ENCODE results near the gene TIAM2. TPM values are rescaled to one million over a fixed set of nuclear protein-coding genes. Genes with fewer than 3 reads are reported as not detected.

TIAM2 gene
- total RNA-seq, 1 donor from 2014 or later = 36.8 TPM

DNA sequence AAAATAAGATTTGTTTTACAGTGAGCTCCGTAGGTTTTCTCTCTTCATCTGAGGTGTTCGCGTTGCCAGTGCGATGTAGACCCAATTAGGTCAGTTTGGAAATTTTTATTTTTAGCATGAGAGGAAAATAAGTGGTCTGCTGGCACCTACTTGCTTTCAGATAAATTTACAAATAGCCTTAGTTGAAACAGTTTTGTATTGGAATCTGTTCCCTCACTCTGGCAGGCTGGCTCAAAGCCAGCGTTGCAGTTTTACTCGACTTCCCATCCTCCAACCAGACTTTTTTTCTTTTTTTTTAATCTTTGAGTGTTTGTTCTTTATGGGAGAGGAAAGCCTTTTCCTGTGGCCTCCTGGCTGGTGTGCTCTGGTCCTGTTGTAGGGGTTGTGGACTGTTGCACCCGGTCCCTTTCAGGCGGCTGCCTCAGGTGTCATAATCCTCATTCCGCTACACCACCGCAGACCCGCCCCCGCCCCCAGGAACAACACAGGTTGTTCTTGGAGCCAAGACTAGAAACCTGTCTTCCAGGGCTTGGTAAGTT, 46.7 kb downstream of the TIAM2 start:
- Mint-ChIP-seq H3K4me3 (no peak overlapping the region), H3K4me1 (peaks cover 18% of the 10 kb centered on the region), H3K27me3 (ENCODE audit: low read depth) (no peaks in the 10 kb centered on the region), H3K9me3 (no peaks in the 10 kb centered on the region), H3K36me3 (ENCODE audit: low read depth) (no peaks in the 10 kb centered on the region), H3K27ac (ENCODE audit: unreplicated experiment) (no peak overlapping the region)
- TF ChIP-seq, protein P1, sequence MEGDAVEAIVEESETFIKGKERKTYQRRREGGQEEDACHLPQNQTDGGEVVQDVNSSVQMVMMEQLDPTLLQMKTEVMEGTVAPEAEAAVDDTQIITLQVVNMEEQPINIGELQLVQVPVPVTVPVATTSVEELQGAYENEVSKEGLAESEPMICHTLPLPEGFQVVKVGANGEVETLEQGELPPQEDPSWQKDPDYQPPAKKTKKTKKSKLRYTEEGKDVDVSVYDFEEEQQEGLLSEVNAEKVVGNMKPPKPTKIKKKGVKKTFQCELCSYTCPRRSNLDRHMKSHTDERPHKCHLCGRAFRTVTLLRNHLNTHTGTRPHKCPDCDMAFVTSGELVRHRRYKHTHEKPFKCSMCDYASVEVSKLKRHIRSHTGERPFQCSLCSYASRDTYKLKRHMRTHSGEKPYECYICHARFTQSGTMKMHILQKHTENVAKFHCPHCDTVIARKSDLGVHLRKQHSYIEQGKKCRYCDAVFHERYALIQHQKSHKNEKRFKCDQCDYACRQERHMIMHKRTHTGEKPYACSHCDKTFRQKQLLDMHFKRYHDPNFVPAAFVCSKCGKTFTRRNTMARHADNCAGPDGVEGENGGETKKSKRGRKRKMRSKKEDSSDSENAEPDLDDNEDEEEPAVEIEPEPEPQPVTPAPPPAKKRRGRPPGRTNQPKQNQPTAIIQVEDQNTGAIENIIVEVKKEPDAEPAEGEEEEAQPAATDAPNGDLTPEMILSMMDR (conservative IDR thresholded peaks at IDR 0.05) = no peak
- DNase-seq (ENCODE audit: low read depth, low spot score) = no peak

DNA sequence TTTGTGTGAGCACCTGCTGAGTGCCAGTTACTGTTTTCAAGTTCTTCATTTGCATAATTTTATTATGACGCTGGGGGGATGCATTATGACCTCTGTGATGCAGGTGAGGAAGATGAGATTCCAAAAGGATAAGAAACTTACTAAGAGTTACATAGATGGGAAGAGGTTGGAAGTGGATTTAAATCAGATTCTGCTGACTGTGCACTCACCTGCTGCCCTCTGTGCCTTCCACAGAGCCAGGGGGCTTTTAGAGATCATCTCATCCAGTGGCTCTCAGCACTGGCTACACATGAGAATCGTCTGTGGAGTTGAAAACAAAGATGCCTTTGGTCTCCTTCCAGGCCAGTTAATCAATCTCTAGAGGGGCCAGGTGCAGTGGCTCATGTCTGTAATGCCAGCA, 47.9 kb downstream of the TIAM2 start:
- H3K4me1 Mint-ChIP-seq = peaks cover 10% of the 10 kb centered on the region
- H3K4me3 Mint-ChIP-seq = no peak overlapping the region
- H3K9me3 Mint-ChIP-seq = no peaks in the 10 kb centered on the region
- TF ChIP-seq, protein P1 (conservative IDR thresholded peaks at IDR 0.05) = no peak
- H3K27ac Mint-ChIP-seq (ENCODE audit: unreplicated experiment) = no peak overlapping the region
- no peaks in the 10 kb centered on the region for H3K27me3 Mint-ChIP-seq (ENCODE audit: low read depth)
- no peaks in the 10 kb centered on the region for H3K36me3 Mint-ChIP-seq (ENCODE audit: low read depth)
- DNase-seq (ENCODE audit: low read depth, low spot score) = no peak

DNA sequence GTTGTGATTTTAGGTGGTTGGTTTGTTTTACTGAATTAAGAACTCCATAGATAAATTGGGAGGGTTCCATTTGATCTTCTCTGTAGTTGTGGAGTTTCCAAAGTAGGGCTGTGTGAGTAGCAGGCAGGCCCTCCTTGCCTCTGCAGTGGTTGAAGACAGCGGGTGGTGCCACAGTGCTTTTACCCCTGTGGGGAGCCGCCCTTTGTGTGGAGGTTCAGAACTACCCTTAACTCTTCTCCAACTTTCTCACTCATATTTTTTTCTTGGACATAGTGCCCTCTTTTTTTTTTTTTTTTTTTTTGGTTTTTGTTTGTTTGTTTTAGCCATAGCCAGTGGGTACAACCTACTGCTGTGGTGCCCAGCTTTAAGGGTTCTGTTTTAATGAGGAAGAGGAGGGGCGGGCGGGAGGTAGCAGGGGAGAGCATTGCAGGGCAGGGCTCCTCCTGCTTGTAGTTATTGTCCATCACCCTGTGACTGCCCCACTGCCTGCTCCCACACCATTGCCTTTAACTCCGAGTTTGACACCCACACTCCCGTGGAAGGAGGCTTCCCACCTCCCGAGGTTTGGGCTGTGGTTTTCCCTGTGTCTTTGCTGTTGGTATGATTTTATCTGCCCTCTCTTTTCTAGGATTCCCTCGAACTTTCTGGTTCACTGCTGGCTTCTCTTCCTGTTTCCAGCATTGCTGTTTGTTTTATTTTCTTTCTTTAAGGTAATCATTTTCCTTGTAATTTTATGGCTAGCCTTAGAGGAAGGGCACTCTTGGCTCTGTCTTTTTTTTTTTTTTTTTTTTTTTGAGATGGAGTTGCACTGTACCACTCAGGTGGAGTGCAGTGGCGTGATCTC, 50.7 kb downstream of the TIAM2 start:
- Mint-ChIP-seq H3K4me1 (no peaks in the 10 kb centered on the region), H3K36me3 (ENCODE audit: low read depth) (no peaks in the 10 kb centered on the region), H3K27me3 (ENCODE audit: low read depth) (no peaks in the 10 kb centered on the region), H3K9me3 (no peaks in the 10 kb centered on the region), H3K4me3 (no peak overlapping the region), H3K27ac (ENCODE audit: unreplicated experiment) (no peak overlapping the region)
- TF ChIP-seq, protein P1 (conservative IDR thresholded peaks at IDR 0.05) = no peak
- no peak for DNase-seq (ENCODE audit: low read depth, low spot score)

DNA sequence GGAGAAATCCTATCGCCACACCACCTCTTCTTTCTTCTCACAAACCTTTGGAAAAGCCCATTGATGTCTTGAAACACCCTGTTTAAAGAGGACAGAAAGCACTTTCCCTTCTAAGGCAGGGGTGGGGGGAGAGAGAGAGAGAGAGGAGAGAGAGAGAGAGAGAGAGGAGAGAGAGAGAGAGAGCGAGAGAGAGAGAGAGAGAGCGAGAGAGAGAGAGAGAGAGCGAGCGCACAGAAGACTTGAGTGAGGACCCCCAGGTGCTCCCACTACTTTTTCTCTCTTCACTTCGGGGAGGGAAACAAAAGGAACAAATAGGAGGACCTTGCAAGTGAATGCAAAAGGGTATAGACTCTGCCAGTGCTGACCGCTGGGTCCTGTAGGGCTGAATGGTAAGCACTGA, 52.4 kb downstream of the TIAM2 start:
- TF ChIP-seq, protein P1 (conservative IDR thresholded peaks at IDR 0.05) = no peak
- Mint-ChIP-seq H3K27me3 (ENCODE audit: low read depth) (no peaks in the 10 kb centered on the region), H3K9me3 (no peaks in the 10 kb centered on the region), H3K36me3 (ENCODE audit: low read depth) (no peaks in the 10 kb centered on the region), H3K4me3 (no peak overlapping the region), H3K4me1 (no peaks in the 10 kb centered on the region), H3K27ac (ENCODE audit: unreplicated experiment) (no peak overlapping the region)
- no peak for DNase-seq (ENCODE audit: low read depth, low spot score)

DNA sequence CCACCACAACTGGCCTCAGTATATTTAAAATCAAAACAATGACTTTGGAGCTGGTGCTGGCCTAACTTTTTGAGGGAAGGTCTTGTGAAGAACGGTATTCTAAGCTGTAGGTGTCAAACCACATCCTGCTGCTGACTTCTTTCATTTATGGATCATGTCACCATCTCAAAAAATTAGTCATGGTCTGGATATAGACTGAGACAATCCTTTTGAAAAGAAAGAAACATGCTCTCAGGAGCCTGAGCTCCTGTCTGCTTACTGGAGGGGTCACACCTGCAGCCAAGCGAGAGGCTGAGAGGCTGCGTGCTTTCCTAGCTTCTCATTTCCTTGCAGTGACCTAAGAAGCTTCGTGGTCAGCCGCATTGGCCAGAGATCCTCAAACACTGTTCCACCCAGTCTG, 55.2 kb downstream of the TIAM2 start:
- TF ChIP-seq, protein P1 (conservative IDR thresholded peaks at IDR 0.05) = no peak
- no peak for DNase-seq (ENCODE audit: low read depth, low spot score)
- H3K36me3 Mint-ChIP-seq (ENCODE audit: low read depth) = no peaks in the 10 kb centered on the region
- H3K27me3 Mint-ChIP-seq (ENCODE audit: low read depth) = no peaks in the 10 kb centered on the region
- H3K27ac Mint-ChIP-seq (ENCODE audit: unreplicated experiment) = no peak overlapping the region
- peaks cover 8% of the 10 kb centered on the region for H3K4me1 Mint-ChIP-seq
- no peak overlapping the region for H3K4me3 Mint-ChIP-seq
- no peaks in the 10 kb centered on the region for H3K9me3 Mint-ChIP-seq

Data from neural crest cell (in vitro differentiated cells).